Measurements from ENCODE around the gene IL1RL2.

DNA sequence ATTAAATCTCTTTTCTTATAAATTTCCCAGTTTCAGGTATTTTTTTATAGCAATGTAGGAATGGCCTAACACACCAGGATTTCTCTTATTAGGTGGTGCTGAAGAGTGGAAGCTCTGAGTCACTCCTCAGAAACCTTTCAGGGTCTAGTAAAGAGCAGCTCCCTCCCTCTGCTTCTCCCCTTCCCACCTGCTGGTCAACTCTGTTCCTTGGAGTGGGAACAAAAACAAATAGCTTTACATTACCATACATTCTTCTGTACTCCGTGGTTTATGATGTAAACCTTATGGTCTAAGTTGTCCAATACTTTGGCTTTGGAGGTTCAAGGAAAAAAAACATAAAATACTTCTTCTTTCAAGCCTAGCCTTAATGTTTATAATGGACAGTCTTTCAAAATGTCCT, 47.0 kb upstream of the IL1RL2 start:
- TF ChIP-seq, protein P1, sequence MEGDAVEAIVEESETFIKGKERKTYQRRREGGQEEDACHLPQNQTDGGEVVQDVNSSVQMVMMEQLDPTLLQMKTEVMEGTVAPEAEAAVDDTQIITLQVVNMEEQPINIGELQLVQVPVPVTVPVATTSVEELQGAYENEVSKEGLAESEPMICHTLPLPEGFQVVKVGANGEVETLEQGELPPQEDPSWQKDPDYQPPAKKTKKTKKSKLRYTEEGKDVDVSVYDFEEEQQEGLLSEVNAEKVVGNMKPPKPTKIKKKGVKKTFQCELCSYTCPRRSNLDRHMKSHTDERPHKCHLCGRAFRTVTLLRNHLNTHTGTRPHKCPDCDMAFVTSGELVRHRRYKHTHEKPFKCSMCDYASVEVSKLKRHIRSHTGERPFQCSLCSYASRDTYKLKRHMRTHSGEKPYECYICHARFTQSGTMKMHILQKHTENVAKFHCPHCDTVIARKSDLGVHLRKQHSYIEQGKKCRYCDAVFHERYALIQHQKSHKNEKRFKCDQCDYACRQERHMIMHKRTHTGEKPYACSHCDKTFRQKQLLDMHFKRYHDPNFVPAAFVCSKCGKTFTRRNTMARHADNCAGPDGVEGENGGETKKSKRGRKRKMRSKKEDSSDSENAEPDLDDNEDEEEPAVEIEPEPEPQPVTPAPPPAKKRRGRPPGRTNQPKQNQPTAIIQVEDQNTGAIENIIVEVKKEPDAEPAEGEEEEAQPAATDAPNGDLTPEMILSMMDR (IDR thresholded peaks at IDR 0.05) = no peak
- no peak for TF ChIP-seq POLR2A (IDR thresholded peaks at IDR 0.05)
